HL-60 (cell line): ENCODE results near the gene ANP32A.

ENCODE experiments used
- DNase-seq, 2 experiments: peaks; one replicate each; pipeline ENCODE4 v3.0.0-alpha.2; 2010 to 2020; ENCODE audit warnings: low read depth in 1 of 2, low spot score in 1 of 2
- H3K27ac ChIP-seq: fragments of 250-450 bp; sonication (Bioruptor Pico); replicated peaks from 2 replicates; pipeline ENCODE4 v1.5.1; 2020; ENCODE audit warnings: mild to moderate bottlenecking, moderate library complexity
- H3K27me3 ChIP-seq: fragments of 250-450 bp; sonication (Bioruptor Pico); 2 replicates; pipeline ENCODE4 v1.5.1; 2021; ENCODE audit warnings: mild to moderate bottlenecking, moderate library complexity; ENCODE audit not compliant: insufficient read depth, poor library complexity, severe bottlenecking
- H3K4me3 ChIP-seq: replicated peaks from 2 replicates; pipeline ENCODE4 v1.5.1; 2011; ENCODE audit warnings: mild to moderate bottlenecking, control low read depth, low read length; ENCODE audit not compliant: insufficient read depth
- CTCF ChIP-seq: IDR thresholded peaks from one replicate; pipeline ENCODE4 v1.5.1; 2011; ENCODE audit warnings: low read length, control low read depth, inconsistent platforms; ENCODE audit not compliant: insufficient read depth
- GABPA ChIP-seq: IDR thresholded peaks from 2 replicates; pipeline ENCODE4 v1.6.1; 2012; ENCODE audit warnings: low read depth
- POLR2AphosphoS5 ChIP-seq: IDR thresholded peaks from 2 replicates; pipeline ENCODE4 v1.6.1; 2012; ENCODE audit warnings: low read depth
- REST ChIP-seq: IDR thresholded peaks from 2 replicates; pipeline ENCODE4 v1.6.1; 2012; ENCODE audit warnings: low read depth; ENCODE audit not compliant: insufficient replicate concordance
- SPI1 ChIP-seq: IDR thresholded peaks from 2 replicates; pipeline ENCODE4 v1.6.1; 2012; ENCODE audit warnings: low read depth, mild to moderate bottlenecking, borderline replicate concordance

ANP32A gene

GRCh38 chr15:68821190-68821840 lies 620 bp upstream of the ANP32A start:
- peak overlapping the region; percentile 62 for H3K4me3 ChIP-seq
- TF ChIP-seq CTCF: no peak
- no peak for TF ChIP-seq POLR2AphosphoS5
- TF ChIP-seq SPI1: no peak
- TF ChIP-seq REST: no peak
- peak overlapping the region; percentile 100 for H3K27ac ChIP-seq
- DNase-seq: no peak
- no peaks in the 10 kb centered on the region for H3K27me3 ChIP-seq

GRCh38 chr15:68819495-68820294 lies 1.0 kb downstream of the ANP32A start:
- DNase-seq: peak in 1 of 2 experiments; percentile 48
- H3K27ac ChIP-seq: peak overlapping the region; percentile 100
- TF ChIP-seq POLR2AphosphoS5 (peak; percentile 16; the same call in 1 of the 2 replicates), SPI1 (no peak), GABPA (no peak), REST (no peak)
- no peaks in the 10 kb centered on the region for H3K27me3 ChIP-seq
- peak overlapping the region; percentile 62 for H3K4me3 ChIP-seq

- Histone ChIP-seq H3K27ac (peak overlapping the region; percentile 100), H3K4me3 (peak overlapping the region; percentile 62), H3K27me3 (no peaks in the 10 kb centered on the region)
- peak; percentile 77 to 91 for DNase-seq
- TF ChIP-seq SPI1 (peak; percentile 98), POLR2AphosphoS5 (peak; percentile 93), REST (peak; percentile 47), CTCF (no peak), GABPA (no peak)
These were observed 1.8 kb downstream of the ANP32A start for GRCh38 chr15:68818769-68819494.
